Fibroblast of mammary gland (primary cell): Measurements from ENCODE around the gene PTPRN2.
"Not testable (repeated sequence)": the region's sequence is repeated elsewhere in the genome, so short reads cannot be mapped to it uniquely, and the experiment has no call there.

Source experiments
- DNase-seq: peaks from one replicate; pipeline ENCODE4 v3.0.0-alpha.2; 2010; ENCODE audit warnings: low read depth
- H3K4me3 ChIP-seq: 2 replicates; pipeline ENCODE4 v1.5.1; 2011; ENCODE audit warnings: low read depth, mild to moderate bottlenecking, low read length, moderate library complexity; ENCODE audit not compliant: control insufficient read depth
- TF ChIP-seq, protein P1 (sequence below): conservative IDR thresholded peaks from 2 replicates; pipeline ENCODE4 v1.5.1; 2011; ENCODE audit warnings: low read depth, low read length, inconsistent platforms; ENCODE audit not compliant: control insufficient read depth, insufficient read depth

The PTPRN2 gene

DNA sequence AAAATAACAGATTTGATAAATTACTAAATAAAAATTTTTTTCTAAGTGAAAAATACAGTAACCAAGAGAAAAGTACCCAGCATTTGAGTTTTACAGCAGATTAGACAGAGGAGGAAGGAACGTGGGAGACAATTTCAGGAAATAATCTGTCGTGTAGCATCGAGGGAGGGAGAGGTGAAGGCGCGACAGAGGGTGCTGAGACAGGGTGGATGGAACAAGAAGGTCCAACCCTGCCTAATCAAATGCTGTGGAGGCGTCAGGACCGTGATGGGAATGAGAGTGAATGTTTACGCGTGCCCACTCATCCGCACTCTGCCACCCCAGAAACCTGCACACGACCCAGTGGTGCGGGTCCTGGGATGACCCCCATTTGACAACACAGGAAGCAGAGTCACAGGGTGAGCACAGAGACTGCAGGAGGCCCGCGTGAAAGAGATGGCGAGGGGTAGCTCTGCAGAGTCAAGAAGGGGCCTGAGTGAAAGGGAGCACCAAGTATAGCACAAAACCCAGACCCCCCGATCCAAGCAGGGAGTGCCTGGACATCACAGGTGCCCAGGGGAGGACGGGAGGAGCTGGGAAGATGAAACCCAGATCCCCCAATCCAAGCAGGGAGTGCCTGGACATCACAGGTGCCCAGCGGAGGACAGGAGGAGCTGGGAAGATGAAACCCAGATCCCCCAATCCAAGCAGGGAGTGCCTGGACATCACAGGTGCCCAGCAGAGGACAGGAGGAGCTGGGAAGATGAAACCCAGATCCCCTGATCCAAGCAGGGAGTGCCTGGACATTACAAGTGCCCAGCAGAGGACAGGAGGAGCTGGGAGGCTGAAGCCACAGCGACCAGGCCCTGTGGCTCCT lies 691.9 kb downstream of the PTPRN2 start:
- TF ChIP-seq, protein P1, sequence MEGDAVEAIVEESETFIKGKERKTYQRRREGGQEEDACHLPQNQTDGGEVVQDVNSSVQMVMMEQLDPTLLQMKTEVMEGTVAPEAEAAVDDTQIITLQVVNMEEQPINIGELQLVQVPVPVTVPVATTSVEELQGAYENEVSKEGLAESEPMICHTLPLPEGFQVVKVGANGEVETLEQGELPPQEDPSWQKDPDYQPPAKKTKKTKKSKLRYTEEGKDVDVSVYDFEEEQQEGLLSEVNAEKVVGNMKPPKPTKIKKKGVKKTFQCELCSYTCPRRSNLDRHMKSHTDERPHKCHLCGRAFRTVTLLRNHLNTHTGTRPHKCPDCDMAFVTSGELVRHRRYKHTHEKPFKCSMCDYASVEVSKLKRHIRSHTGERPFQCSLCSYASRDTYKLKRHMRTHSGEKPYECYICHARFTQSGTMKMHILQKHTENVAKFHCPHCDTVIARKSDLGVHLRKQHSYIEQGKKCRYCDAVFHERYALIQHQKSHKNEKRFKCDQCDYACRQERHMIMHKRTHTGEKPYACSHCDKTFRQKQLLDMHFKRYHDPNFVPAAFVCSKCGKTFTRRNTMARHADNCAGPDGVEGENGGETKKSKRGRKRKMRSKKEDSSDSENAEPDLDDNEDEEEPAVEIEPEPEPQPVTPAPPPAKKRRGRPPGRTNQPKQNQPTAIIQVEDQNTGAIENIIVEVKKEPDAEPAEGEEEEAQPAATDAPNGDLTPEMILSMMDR, result no peak
- no peak for DNase-seq
- no peak overlapping the region for H3K4me3 ChIP-seq

DNA sequence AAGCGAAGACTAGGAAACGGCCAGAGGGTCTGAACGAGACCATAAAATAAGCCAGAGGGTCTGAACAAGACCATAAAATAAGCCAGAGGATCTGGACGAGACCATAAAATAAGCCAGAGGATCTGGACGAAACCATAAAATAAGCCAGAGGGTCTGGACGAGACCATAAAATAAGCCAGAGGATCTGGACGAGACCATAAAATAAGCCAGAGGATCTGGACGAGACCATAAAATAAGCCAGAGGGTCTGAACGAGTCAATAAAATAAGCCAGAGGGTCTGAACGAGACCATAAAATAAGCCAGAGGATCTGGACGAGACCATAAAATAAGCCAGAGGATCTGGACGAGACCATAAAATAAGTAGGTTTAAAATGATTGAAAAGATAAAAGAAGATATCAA lies 692.5 kb downstream of the PTPRN2 start:
- H3K4me3 ChIP-seq, DNase-seq: not testable (repeated sequence)

DNA sequence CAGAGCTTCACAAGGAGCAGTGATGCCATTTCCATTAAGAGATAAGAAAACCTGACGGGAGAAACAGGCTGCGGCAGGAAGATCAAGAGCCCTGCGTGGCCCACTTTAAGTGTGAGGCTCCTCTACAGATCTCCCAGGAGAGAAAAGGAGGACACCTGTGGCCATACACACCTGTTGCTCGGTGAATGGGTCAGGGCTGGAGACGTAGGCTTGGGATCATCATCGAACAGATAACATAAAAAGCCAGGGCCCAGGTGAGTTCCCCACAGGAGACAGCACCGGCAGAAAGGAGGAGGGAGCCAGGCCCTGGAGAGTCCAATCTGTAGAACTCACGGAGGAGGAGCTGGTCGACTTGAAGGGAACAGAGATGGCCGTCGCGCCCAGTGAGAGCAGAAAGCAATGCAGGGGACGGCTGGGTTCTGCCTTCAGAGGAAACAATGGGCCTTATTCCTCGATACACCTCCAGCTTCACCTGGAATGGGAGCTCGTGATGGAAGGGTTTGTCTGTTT lies 694.0 kb downstream of the PTPRN2 start:
- no peak overlapping the region for H3K4me3 ChIP-seq
- DNase-seq, result no peak
- TF ChIP-seq, protein P1, result no peak

DNA sequence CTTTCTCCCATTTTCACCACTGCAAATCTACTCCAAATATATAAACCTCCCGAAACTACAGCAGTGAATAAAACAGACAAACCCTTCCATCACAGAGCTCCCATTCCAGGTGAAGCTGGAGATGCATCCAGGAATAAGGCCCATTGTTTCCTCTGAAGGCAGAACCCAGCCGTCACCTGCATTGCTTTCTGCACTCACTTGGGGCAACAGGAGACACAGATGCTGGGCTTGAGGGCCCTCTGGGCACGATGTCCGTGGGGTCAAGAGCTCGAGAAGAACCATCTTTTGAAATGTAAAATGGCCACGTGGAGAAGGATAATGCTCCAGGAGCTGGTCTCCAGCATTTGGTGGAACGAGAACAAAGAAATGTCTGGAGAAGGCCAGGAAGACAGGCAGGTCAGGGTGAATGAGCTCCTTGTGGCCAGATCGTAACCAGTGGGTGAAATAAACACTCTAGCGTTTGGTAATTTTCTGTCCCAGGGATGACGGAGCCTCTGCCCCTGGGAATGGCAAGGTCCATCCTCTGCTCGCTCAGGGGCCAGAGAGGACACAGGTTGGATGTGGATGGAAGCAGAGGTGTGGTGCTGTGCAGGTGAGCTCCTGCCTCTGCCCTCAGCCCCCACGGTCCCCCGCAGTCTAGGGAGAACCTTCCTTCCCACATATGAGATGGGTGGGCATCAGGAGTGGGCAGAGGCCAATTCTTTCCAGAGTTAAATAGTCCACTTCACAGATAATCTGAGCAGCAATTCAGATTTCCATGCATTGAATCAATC lies 694.7 kb downstream of the PTPRN2 start:
- no peak for DNase-seq
- TF ChIP-seq, protein P1, result no peak
- H3K4me3 ChIP-seq, result no peak overlapping the region

DNA sequence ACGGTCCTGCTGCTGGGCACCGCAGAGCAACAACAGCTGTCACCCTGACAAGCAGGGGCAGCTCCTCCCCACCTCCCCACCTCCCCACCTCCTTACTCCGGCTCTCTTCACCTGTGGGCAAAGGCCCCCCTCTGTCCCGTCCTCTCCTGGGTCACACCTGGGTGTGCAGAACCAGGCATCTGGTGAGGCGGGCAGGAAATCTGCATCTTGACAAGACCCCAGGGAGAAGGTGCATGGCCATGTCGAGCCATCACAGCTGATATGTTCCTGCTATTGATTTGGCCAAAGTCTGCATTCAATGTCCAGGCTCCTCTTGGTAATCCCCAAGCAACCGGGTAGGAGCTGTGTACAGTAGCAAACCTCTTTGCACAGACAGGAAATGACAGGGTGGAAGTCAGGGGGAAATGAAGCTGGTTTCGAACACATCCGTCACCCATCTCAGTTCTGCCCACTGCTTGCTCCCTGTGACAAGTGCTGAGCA lies 696.7 kb downstream of the PTPRN2 start:
- no peak for DNase-seq
- TF ChIP-seq, protein P1, result no peak
- H3K4me3 ChIP-seq, result no peak overlapping the region

DNA sequence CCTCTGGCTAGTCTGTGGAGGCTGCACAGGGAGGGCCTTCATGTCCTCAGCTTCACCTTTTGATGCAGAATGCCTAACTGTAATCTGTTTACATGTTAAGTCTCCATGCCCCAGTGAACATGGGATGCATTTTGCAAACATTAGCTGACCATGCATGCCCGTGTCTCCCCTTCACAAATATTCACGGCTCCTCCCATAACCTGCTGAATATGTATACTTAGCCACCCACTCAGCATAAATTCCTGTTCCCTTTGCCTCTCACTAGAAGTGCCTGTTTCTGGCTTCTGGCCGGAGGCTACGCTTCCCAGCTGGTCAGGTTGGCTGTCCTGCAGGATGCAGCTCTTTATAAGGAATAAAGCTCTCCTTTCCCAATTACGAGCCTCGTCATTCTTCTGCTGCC lies 698.1 kb downstream of the PTPRN2 start:
- no peak for DNase-seq
- TF ChIP-seq, protein P1, result no peak
- H3K4me3 ChIP-seq, result no peak overlapping the region

DNA sequence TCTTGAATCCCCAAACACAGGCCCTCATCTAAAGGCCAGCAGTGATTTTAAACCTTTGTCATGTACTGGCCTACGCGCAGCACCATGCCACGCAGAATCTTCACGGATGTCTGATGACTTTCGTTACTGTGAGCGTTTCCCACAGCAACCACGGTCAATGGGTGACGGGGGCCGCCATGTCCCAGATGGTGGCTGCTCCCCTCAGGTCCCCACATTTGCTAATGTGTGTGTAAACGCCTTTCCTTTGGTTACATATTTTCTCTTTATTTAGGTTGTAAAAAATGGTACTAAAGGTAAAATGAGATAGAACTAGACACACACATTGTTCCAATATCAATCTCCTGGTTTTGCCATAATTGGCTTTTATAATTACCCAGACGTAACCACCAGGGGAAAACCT lies 699.0 kb downstream of the PTPRN2 start:
- TF ChIP-seq, protein P1, result no peak
- no peak overlapping the region for H3K4me3 ChIP-seq
- DNase-seq, result no peak
